GM08714 (cell line): ENCODE data around the gene COLGALT1.
A peak's percentile ranks its signal among the peaks of the same experiment; 100 is the strongest.

ENCODE experiments used
- H3K4me3 ChIP-seq: fragments of 200-500 bp; sonication (Bioruptor generic); 2 replicates; pipeline ENCODE4 v1.5.1; 2014; ENCODE audit warnings: mild to moderate bottlenecking, low read length, inconsistent platforms
- ZNF274 ChIP-seq: IDR thresholded peaks from 2 replicates; pipeline ENCODE4 v1.6.1; 2012; ENCODE audit warnings: mild to moderate bottlenecking, low read depth, low read length

The COLGALT1 gene

DNA sequence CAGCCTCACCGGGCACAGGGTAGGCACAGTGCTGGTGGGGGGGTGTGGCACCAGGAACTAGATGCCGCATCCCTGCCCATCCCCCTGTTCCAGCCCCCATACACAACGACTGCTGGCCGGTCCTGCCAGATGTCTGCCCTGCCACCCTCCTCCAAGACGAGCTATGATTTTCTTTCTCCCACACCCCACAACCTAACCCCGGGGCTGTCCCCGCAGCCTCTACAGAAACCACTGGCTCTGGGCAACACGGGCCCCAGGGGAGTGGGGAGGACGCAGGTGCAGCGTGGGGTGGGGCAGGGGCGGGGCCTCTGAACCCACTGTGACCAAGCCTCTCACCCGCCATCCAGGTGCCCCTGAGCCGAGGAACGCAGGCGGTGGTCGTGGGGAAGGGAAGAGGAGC lies 28.5 kb upstream of the COLGALT1 start:
- TF ChIP-seq ZNF274: no peak
- H3K4me3 ChIP-seq: no peak overlapping the region; the same call in 1 of the 2 replicates

DNA sequence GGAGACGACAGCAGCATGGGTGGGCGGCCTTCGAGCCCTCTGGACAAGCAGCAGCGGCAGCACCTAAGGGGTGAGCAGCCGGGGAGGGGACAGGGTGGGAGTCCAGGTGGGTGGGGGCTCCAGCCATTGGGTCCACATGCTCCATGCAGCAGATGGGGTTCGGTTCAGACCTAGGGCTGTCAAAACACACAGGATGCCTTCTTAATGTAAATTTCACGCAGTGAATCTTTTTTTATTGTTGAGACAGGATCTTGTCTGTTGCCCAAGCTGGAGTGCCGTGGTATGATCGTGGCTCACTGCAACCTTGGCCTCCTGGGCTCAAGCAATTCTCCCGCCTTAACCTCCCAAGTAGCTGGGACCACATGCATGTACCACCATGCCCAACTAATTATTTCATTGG lies 28.1 kb upstream of the COLGALT1 start:
- no peak for TF ChIP-seq ZNF274
- H3K4me3 ChIP-seq: peak overlapping the region; percentile 3; the same call in 1 of the 2 replicates

DNA sequence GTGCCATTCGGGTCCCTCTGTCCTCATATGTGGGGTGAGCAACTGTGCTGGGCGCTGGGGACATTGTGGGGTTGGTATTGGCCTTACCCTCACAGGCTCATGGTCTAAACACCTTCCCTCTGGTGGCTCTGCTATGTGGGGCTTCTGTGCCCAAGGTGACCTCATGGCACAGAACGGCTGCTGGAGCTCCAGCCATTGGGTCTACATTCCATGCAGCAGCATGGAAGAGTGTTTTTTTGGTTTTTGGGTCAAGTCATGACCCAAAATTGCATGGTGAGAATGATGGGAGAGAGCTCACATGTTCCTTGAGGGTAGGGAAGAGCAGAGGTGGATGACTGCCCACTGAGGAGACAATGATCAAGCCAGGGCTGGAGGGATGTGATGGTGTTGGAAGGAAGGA lies 26.8 kb upstream of the COLGALT1 start:
- H3K4me3 ChIP-seq: no peak overlapping the region
- TF ChIP-seq ZNF274: no peak

DNA sequence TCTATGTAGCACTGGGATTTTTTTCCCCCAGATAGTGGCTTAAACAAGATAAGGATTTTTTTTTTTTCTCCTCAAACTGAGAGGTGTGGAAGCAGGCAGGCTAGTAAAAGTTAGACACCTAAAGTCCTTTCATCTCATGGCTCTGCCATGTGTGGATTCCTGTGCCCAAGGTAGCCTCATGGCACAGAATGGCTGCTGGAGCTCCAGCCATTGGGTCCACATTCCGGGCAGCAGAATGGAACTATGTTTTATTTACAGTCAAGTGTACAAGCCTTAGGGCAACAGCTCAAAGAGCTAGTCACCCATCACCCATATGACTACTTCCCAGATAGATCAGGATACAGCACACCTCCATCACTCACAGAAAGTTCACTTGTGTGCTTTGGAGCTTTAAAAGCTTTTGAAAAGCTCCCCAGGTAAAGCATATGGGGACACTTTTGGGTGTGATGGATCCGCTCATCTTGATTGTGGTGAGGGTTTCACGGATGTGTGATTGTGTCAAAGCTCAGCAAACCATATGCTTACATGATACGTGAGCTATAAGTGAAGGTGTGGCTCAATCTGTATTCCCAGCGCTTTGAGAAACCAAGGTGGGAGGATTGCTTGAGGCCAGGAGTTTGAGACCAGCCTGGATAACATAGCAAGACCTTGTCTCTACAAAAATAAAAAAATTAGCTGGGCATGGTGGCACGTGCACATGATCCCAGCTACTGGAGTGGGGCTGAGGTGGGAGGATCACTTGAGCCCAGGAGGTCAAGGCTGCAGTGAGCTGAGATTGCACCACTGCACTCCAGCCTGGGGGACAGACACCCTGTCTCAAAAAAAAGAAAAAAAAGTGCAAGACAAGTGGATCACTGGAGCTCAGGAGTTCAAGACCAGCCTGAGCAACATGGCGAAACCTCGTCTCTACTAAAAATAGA lies 25.9 kb upstream of the COLGALT1 start:
- no peak for TF ChIP-seq ZNF274
- H3K4me3 ChIP-seq: no peak overlapping the region

DNA sequence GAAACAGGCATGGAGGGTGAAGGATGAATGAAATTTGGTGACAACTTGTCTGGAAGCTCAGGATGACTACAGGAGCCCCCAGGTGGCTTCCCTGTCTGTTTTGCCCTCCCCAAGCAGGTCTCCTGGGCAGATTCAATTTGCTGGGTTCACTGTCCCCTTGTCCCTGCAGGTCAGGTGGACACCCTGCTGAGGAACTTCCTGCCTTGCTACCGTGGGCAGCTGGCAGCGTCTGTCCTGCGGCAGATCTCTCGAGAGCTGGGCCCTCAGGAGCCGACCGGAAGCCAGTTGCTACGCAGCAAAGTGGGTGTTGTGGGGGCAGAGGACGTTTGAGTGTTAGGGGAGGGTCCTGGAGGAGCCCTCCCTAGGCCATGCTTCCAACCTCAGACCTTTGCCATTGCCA lies 24.9 kb upstream of the COLGALT1 start:
- no peak for TF ChIP-seq ZNF274
- H3K4me3 ChIP-seq: no peak overlapping the region

DNA sequence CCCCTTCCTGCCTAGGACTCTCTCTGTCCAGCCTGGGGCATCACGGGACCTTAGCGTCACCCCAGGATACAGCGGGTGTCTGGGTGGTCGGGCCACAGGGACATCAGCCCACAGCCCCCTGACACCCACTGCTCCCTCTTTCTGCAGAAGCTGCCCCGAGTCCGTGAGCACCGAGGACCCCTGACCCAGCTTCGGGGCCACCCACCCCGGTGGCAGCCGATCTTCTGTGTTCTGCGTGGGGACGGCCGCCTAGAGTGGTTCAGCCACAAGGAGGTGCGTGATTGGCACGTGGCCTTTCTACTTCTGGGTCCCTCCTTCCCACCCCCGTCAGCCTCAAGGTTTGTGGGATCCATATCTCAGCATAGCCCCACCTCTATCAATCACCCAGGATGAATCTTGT lies 23.3 kb upstream of the COLGALT1 start:
- no peak overlapping the region for H3K4me3 ChIP-seq
- no peak for TF ChIP-seq ZNF274

DNA sequence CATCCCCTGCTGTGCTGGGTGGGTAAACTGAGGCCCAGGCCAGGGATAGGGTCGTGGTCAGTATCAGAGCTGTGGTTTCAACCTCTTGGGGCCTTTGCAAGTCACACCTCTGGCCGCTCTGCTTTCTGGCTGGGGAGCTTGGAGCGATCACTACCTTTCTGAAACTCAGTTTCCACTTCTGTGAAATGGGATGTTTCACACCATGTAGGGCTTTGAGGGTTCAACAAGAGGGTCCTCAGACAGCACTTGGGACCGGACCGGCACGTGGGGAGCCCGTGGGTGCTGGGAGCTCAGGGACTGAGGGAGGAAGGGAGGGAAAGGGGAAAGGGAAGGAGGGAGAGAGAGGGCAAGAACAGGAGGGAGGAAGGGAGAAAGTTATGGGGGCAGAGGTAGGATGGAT lies 22.9 kb upstream of the COLGALT1 start:
- no peak overlapping the region for H3K4me3 ChIP-seq
- TF ChIP-seq ZNF274: no peak

DNA sequence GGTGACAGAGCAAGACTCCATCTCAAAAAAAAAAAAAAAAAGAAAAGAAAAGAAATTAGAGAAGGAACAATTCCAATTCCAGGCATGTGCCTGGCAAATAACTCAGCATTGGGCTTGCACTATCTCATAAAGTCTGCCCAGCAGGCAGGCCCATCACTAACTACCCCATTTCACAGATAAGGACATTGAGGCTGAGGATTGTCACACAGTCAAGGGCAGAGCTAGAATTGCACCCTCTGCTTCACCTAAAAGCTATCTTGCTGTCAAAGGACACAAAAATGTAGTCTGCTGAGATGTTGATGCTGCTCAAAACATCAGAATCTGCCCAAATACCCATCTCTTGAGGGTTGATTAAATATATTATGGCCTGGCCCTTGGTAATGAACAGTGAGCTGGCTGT lies 20.7 kb upstream of the COLGALT1 start:
- no peak overlapping the region for H3K4me3 ChIP-seq
- no peak for TF ChIP-seq ZNF274

DNA sequence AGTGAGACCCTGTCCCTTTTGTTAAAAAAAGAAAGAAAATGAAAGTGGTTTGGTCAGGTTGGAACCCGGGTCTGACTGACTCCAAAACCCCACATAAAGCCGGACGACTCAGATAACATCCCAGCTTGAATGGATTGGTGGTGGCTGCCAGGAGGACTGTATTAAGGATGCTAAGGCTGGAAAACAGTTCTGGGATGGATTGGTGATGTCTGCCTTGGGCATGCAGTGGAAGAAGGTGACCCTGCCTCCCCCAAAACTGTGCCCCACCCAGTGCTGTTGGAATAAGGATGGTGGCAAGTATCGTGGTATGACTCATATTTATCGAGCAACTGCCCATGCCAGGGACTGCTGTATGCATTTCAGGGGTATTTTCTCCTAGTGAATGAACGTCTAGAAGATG lies 18.5 kb upstream of the COLGALT1 start:
- H3K4me3 ChIP-seq: no peak overlapping the region
- TF ChIP-seq ZNF274: no peak

DNA sequence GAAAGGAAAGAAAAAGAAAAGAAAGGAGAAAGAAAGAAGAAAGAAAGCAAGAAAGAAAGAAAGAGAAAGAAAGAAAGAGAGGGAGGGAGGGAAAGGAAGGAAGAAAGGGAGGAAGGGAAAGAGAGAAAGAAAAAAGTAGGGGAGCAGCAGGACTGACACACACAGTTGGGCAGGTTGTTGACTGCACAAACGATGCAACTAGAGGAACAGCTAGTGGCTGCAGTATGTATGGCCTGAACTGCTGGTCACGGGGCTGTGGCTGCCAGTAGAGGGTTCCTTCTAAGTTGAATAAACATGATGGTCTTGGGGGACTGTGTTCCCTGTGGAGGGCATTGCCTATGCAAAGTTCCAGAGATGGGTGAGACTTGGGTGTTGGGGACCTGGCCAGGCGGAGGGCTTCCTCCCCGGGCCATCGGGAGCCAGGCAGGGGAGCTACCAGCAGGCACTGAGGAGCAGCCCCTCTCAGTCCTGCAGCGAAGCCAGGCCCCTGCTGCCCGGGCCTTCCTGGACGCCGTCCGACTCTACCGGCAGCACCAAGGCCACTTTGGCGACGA lies 16.7 kb upstream of the COLGALT1 start:
- no peak for TF ChIP-seq ZNF274
- no peak overlapping the region; the same call in 1 of the 2 replicates for H3K4me3 ChIP-seq

DNA sequence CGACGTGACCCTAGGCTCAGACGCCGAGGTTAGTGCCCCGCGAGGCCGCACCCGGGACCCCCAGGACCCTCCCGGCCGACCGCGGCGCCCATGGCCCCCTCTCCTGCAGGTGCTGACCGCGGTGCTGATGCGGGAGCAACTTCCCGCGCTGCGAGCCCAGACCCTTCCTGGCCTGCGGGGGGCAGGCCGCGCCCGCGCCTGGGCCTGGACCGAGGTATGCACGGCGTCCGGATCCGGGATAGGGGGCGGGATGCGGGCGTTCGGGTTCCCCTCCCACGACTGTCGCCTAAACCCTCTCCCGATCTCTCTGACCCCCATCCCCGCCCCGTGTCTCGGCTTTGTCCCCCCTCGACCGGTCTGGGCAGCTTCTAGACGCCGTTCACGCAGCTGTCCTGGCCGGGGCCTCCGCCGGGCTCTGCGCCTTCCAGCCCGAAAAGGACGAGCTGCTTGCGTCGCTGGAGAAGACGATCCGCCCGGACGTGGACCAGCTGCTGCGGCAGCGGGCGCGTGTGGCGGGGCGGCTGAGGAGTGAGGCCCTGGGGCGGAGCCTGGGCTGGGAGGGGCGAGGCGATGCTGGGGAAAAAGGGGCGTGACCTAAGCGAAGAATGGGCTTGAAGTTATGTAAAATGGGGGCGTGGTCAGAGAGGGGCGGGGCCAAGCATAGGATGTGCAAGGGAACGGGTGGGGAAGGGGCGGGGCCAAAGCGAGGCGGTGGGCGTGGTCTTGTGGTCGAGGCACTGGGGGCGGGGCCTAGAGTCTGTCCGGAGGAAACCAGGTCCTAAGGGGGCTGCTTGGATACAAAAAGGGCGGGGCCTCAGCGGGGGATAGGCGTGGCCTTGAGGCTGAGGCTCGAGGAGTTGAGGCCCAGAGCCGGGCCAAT lies 16.0 kb upstream of the COLGALT1 start:
- TF ChIP-seq ZNF274: no peak
- H3K4me3 ChIP-seq: no peak overlapping the region; the same call in 1 of the 2 replicates

DNA sequence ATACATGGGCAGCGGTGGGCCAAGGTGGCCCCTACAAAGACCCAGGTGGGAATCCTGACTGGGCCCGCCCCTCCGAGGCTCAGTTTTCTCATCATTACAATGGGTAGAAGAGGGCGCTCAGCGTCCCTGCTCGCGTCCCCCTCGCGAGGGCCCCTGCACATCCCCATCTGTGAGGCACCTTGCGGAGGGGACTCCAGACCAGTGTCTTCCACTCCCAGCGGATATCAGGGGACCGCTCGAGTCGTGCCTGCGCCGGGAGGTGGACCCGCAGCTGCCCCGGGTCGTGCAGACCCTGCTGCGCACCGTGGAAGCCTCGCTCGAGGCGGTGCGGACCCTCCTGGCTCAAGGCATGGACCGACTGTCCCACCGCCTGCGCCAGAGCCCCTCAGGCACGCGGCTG lies 15.3 kb upstream of the COLGALT1 start:
- H3K4me3 ChIP-seq: no peak overlapping the region

DNA sequence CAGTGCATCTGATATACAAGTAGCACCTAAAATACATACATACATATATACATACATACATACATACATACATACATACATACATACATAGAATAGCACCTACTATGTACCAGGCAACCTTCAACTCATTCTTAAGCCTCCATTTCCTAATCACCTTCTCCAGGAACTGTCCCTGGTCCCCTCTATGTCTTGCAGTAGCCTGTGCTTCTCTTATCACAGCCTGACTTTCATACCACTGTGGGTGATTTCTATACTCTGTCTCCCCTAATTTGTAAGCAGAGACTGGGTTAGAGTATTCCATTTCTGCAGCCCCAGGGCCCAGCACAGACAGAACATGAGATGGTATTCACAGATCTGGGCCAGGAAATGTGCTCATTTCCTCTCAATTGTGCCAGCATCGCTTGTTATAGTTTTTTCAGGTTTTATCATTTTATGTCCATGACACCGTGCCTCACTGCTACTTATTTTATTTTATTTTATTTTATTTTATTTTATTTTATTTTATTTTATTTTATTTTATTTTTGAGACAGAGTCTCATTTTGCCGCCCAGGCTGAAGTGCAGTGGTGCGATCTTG lies 14.2 kb upstream of the COLGALT1 start:
- TF ChIP-seq ZNF274: no peak
- no peak overlapping the region for H3K4me3 ChIP-seq

More for the DNA sequence above, 15.3 kb upstream of the COLGALT1 start:
- no peak for TF ChIP-seq ZNF274

DNA sequence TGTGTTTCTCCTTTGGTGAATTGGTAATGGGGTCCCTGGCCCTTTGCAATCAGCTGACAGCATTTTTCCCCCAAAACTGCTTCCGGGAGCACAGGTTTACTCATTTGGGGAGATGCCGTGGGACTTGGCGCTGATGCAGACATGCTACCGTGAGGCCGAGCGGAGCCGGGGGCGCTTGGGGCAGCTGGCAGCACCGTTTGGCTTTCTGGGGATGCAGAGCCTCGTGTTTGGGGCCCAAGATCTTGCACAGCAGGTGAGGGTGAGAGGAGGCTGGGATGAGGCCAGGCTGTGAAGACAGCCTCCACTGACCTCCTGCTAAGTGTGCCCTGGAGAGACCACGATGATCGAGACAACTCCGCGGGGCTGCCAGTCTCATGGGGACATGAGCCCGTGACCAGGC lies 13.4 kb upstream of the COLGALT1 start:
- no peak for TF ChIP-seq ZNF274
- H3K4me3 ChIP-seq: no peak overlapping the region
